GM19438 (cell line): Measurements from ENCODE around the gene CNTN1.
"Not testable (repeated sequence)": the region's sequence is repeated elsewhere in the genome, so short reads cannot be mapped to it uniquely, and the experiment has no call there.

Experiments
- ATAC-seq: cut with Tn5 transposase; IDR thresholded peaks from one replicate; pipeline ENCODE4 v1.9.1; 2021; ENCODE audit warnings: low read depth; ENCODE audit not compliant: unreplicated experiment

Gene CNTN1

GRCh38 chr12:40697566-40698259 lies 5.5 kb downstream of the CNTN1 start:
- no peak for ATAC-seq

- ATAC-seq = no peak
Measured at GRCh38 chr12:40701756-40702155, 9.5 kb downstream of the CNTN1 start.

- no peak for ATAC-seq
Measured at GRCh38 chr12:40711121-40711520, 18.9 kb downstream of the CNTN1 start.

- ATAC-seq = no peak
Measured at GRCh38 chr12:40714636-40715035, 22.4 kb downstream of the CNTN1 start.

GRCh38 chr12:40716037-40716436 lies 23.8 kb downstream of the CNTN1 start:
- ATAC-seq = no peak

- no peak for ATAC-seq
Measured at GRCh38 chr12:40717576-40717975, 25.3 kb downstream of the CNTN1 start.

- no peak for ATAC-seq
Measured at GRCh38 chr12:40718878-40719372, 26.7 kb downstream of the CNTN1 start.

- no peak for ATAC-seq
Measured at GRCh38 chr12:40723001-40723400, 30.8 kb downstream of the CNTN1 start.

- no peak for ATAC-seq
Measured at GRCh38 chr12:40726366-40726765, 34.1 kb downstream of the CNTN1 start.

GRCh38 chr12:40727774-40728483 lies 35.7 kb downstream of the CNTN1 start:
- ATAC-seq = no peak

- ATAC-seq = no peak
Measured at GRCh38 chr12:40730281-40730680, 38.0 kb downstream of the CNTN1 start.

GRCh38 chr12:40733871-40734270 lies 41.6 kb downstream of the CNTN1 start:
- no peak for ATAC-seq

GRCh38 chr12:40734276-40734675 lies 42.0 kb downstream of the CNTN1 start:
- ATAC-seq = no peak

- ATAC-seq = no peak
Measured at GRCh38 chr12:40735551-40736230, 43.5 kb downstream of the CNTN1 start.

- ATAC-seq = not testable (repeated sequence)
Measured at GRCh38 chr12:40737416-40737815, 45.2 kb downstream of the CNTN1 start.

- no peak for ATAC-seq
Measured at GRCh38 chr12:40738856-40739255, 46.6 kb downstream of the CNTN1 start.

GRCh38 chr12:40742041-40742440 lies 49.8 kb downstream of the CNTN1 start:
- no peak for ATAC-seq

- ATAC-seq = no peak
Measured at GRCh38 chr12:40745386-40745785, 53.1 kb downstream of the CNTN1 start.

- ATAC-seq = no peak
Measured at GRCh38 chr12:40749863-40750262, 57.6 kb downstream of the CNTN1 start.

- no peak for ATAC-seq
Measured at GRCh38 chr12:40752011-40752410, 59.8 kb downstream of the CNTN1 start.

GRCh38 chr12:40760821-40761220 lies 68.6 kb downstream of the CNTN1 start:
- ATAC-seq = no peak
